Subcutaneous adipose tissue (tissue), 4 donors: ENCODE measurements around the gene STAT4. TPM values are rescaled to one million over a fixed set of nuclear protein-coding genes. Genes with fewer than 3 reads are reported as not detected.

ENCODE experiments used
- total RNA-seq, 4 donors: library from RNA; depleted of rRNA; stranded (reverse); fragments of >200 nt; gene quantifications; one replicate each; pipeline ENCODE4 v1.1.0, GENCODE V29; 2016
- TF ChIP-seq, protein P1 (sequence below): fragments of 450-650 bp; IDR thresholded peaks from one replicate; pipeline ENCODE4 v1.5.1; 2016; ENCODE audit warnings: low read depth, mild to moderate bottlenecking, control low read depth, antibody characterized with exemption, moderate library complexity

STAT4 gene, protein sequence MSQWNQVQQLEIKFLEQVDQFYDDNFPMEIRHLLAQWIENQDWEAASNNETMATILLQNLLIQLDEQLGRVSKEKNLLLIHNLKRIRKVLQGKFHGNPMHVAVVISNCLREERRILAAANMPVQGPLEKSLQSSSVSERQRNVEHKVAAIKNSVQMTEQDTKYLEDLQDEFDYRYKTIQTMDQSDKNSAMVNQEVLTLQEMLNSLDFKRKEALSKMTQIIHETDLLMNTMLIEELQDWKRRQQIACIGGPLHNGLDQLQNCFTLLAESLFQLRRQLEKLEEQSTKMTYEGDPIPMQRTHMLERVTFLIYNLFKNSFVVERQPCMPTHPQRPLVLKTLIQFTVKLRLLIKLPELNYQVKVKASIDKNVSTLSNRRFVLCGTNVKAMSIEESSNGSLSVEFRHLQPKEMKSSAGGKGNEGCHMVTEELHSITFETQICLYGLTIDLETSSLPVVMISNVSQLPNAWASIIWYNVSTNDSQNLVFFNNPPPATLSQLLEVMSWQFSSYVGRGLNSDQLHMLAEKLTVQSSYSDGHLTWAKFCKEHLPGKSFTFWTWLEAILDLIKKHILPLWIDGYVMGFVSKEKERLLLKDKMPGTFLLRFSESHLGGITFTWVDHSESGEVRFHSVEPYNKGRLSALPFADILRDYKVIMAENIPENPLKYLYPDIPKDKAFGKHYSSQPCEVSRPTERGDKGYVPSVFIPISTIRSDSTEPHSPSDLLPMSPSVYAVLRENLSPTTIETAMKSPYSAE
- 10 to 100 TPM in 1 of 4 donors, 1 to 10 TPM in 3; 4.4 to 14.7 (median 6.7) TPM for total RNA-seq

DNA sequence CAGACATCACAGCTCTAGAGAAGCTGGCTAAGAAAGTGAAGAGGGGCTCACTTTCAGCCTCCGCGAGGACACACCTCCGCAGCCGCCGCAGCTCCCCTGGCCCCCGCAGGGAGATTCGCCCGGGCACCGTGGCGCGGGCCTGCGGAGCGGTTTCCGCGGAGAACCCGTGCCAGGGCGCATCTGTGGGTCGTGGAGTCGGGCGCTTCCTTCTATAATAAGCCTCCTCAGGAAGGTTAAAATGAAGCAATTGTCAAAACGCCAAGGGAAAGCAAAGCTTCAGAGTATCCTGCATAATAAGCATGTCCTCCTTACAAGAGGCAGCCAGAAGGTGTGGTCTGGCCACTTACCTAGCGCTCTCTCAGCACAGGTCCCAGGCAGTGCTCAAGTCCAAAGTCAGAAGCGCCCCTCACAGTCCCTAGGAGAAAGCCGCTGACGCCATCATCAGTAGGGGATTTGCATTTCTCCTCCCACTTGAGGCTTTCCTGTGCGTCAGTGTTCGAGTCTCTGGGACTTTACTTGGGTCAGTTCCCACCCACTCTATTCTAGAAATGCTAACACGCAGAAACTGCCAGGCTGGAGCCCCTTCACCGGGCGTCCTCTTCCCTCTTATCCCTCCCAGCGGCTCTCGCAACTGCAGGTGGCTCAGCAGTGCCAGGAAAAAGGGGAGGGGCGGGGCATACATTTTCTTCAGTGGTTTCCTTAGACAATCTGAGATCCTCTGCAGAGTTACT is at the start of gene STAT4:
TSS of gene STAT4 (minus strand) at position 395 of the 731 bp plus-strand sequence. CDS start 2,791 bp downstream, outside the sequence.
- TF ChIP-seq, protein P1, sequence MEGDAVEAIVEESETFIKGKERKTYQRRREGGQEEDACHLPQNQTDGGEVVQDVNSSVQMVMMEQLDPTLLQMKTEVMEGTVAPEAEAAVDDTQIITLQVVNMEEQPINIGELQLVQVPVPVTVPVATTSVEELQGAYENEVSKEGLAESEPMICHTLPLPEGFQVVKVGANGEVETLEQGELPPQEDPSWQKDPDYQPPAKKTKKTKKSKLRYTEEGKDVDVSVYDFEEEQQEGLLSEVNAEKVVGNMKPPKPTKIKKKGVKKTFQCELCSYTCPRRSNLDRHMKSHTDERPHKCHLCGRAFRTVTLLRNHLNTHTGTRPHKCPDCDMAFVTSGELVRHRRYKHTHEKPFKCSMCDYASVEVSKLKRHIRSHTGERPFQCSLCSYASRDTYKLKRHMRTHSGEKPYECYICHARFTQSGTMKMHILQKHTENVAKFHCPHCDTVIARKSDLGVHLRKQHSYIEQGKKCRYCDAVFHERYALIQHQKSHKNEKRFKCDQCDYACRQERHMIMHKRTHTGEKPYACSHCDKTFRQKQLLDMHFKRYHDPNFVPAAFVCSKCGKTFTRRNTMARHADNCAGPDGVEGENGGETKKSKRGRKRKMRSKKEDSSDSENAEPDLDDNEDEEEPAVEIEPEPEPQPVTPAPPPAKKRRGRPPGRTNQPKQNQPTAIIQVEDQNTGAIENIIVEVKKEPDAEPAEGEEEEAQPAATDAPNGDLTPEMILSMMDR, result no peak

DNA sequence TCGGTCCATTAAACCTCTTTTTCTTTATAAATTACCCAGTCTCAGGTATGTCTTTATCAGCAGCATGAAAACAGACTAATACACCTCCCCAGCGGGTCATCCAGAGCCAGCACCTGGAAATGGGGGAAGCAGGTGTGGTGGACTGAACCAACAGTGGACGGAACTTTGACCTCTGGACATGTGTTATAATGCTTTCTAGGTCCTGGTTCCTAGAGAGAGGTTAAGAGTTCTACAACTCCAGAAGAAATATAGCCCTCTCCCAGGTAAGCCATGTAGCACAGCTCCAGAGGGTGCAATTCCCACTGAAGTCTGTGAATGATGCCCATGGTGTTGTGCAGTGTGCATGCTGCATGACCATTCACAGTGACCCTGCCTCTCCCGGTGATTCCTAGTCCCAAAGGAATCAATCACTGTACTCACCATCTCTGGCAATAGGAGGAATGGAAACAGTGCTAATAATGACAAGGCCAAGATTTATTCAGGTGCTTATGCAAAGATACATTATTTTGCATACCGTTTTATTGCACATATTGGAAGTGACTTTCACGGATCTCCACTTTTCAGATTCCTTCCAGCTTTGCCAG is 49.2 kb upstream of the STAT4 start:
- TF ChIP-seq, protein P1, result no peak

DNA sequence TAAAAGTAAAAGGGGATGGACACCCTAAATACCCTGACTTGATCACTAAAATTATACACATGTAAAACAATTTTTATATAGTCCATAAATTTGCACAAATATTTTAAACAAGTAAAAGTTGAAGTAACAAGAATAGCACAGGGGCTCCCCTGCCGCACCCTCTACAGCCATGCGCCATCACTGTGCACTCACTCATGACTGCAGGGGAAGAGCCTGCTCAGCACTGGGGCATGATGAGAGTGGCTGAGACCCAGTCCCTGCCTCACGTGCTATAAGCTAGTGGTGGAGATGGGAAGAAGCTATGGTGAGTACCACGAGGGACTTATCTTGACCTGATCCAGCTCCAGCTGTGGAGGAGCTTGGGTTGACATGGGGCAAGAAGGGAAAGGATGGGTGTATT is 47.5 kb upstream of the STAT4 start:
- TF ChIP-seq, protein P1, result no peak

DNA sequence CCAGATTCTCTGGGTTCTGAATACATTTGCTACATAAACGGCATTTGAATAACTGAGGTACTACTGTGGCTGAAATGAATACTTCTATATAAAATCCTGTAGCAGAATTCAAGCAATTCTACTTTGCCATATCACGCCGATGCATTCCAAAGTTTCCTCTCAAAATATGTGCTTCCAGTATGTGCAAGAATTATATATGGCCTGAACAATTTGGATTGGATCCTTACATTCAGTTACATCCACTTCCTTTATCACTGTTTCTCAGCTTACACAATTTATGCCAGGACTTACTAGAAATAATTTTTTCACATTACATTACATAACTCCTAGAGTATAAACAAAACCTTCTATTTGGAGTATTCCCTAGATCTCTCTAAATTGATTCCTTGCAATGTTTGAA is 46.3 kb upstream of the STAT4 start:
- TF ChIP-seq, protein P1, result no peak

DNA sequence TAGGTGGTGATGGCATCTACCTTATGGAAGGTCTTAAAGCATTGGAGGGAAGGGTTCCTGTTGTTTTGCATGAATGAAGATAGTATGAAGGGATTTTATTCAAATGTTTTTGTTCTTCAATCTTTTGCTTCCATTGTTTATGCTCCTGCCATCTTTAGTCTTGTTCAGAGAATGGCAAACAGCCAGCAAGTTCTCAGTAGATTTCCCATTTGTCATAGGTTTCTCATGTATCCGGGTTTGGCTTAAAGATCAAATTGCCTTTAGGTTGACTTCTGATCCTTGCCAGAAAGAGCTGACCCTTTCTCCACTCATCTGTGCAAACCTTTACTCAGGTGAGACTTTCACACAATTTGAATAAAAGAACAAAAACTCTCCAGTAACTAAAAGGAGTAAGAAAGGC is 44.2 kb upstream of the STAT4 start:
- TF ChIP-seq, protein P1, result no peak

DNA sequence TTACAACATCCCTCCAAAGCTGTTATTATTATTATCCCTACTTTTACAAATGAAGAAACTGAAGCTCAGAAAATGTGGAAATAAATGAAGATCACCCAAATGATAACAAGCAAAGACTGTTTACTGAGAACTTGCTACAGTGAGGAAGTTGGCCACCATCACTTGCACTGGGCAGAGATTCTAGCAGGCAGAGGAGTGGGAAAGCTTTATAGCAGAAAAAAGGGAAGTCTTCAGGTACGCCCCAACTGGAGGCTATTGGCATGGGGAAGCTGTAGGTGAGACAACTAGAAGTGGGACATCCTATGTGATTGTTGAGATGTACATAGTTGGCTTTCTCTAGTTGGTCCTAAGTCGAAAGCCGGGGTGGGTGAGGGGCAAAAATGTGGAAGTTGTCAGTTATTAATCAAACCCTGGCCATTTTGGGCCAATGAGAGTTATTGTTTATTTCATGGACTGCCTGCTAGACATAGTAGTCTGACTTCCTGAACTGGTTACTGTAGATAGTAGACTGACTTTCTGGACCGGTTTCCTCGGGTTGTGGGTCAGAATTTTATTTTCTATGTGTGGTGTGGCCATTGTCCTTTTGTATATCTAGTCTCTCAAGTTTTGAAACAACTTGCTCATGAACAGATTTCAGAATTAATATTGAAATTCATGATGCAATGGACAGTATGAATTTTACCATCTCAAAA is 40.2 kb upstream of the STAT4 start:
- TF ChIP-seq, protein P1, result no peak
